Heart right ventricle (tissue), 16 donors: ENCODE data around the gene MAN2B1. TPM values are rescaled to one million over a fixed set of nuclear protein-coding genes. Genes with fewer than 3 reads are reported as not detected.

Experiments
- ATAC-seq, 8 donors: fragments of 200-7000 bp; cut with Tn5 transposase; one replicate each; pipeline ENCODE4 v1.9.1; 2020; ENCODE audit warnings: mild to moderate bottlenecking in 8 of 8, moderate library complexity in 8 of 8, moderate number of reproducible peaks in 1 of 8
- DNase-seq, 2 donors: peaks; one replicate each; pipeline ENCODE4 v3.0.0-alpha.2; 2020
- H3K27ac ChIP-seq, 10 donors: fragments of 200-600 bp; sonication (generic) in 2 of 10; one replicate each; pipeline versions ENCODE4 v1.5.0 to v1.8.0; 2020 to 2022; ENCODE audit warnings: mild to moderate bottlenecking in 3 of 10
- H3K27me3 ChIP-seq, 7 donors: fragments of 200-600 bp; one replicate each; pipeline ENCODE4 v1.8.0; 2021 to 2022; ENCODE audit warnings: mild to moderate bottlenecking in 2 of 7
- H3K36me3 ChIP-seq, 9 donors: fragments of 200-600 bp; sonication (generic) in 1 of 9; one replicate each; pipeline versions ENCODE4 v1.5.0 to v1.8.0; 2020 to 2022; ENCODE audit warnings: mild to moderate bottlenecking in 2 of 9
- H3K4me1 ChIP-seq, 9 donors: fragments of 200-600 bp; sonication (generic) in 1 of 9; one replicate each; pipeline versions ENCODE4 v1.5.0 to v1.8.0; 2020 to 2022; ENCODE audit warnings: mild to moderate bottlenecking in 4 of 9
- H3K4me3 ChIP-seq, 10 donors: fragments of 200-600 bp; sonication (generic) in 2 of 10; one replicate each; pipeline versions ENCODE4 v1.5.0 to v1.8.0; 2020 to 2022; ENCODE audit warnings: mild to moderate bottlenecking in 7 of 10, moderate library complexity in 2 of 10
- H3K9me3 ChIP-seq, 11 donors: fragments of 200-600 bp in 10 of 11; sonication (generic) in 2 of 11; one replicate each; pipeline versions ENCODE4 v1.5.0 to v1.8.0; 2013 to 2022; ENCODE audit warnings: mild to moderate bottlenecking in 2 of 11, control low read depth in 1 of 11, moderate library complexity in 1 of 11
- whole genome bisulfite sequencing, 2 donors: extraction: QIAGEN DNeasy Blood & Tissue Kit; methylation state at CpG; one replicate each; pipeline ENCODE4 v1.1.7; 2013; ENCODE audit warnings: inconsistent platforms in 1 of 2; 5-methylcytosine and 5-hydroxymethylcytosine counted together
- intact Hi-C, 10 donors: fragments of 100-400 bp; cut with DNase I; formaldehyde crosslinking; loops; one replicate each; pipeline versions ENCODE4 v1.11.1 to v1.14.2; 2022
- polyA plus RNA-seq, 2 donors: library from polyadenylated mRNA; stranded (reverse); fragments of 200-250 nt; gene quantifications; one replicate each; pipeline ENCODE4 v1.2.3, GENCODE V29; 2013
- total RNA-seq, 10 donors: library from RNA; stranded (reverse); fragmentation: NEBNext Ultra II Directional in 3 of 10; extraction: Animal tissue kit (Norgen Biotek cat#: 25700) in 3 of 10; gene quantifications; one replicate each; pipeline versions ENCODE4 v1.2.1 to v1.2.4, GENCODE V29; 2021 to 2023
- TF ChIP-seq, protein P1 (sequence below), 9 donors: fragments of 200-600 bp; sonication (generic) in 2 of 9; IDR thresholded peaks; one replicate each; pipeline versions ENCODE4 v1.5.0 to v1.8.0; 2021 to 2022; ENCODE audit warnings: antibody characterized with exemption in 9 of 9, mild to moderate bottlenecking in 5 of 9, moderate library complexity in 1 of 9
- donor health status: Arrhythmogenic right ventricular cardiomyopathy.
- donor health status: ischemic (EF 13 %, LVEDD 7.1; RV severe dilation, severe dysfunction).
- donor health status: healthy with polysubstance abuse.
- donor health status: DM: no; HTN: yes; CAD: no.
- donor health status: DM: no; HTN: no; CAD: no.
- donor health status: ischemic (EF 25% LVEDD 6.9; RV normal size, moderate dysfunction).
- donor health status: ischemic (EF 25% LVEDD 5.7; RV mildly dilated, moderate dysfunction).
- donor health status: healthy.
- donor health status: DM: yes; HTN: yes; CAD: no.
- donor health status: Ischemic cardiomyopathy.
- donor health status: ischemic (EF 35%, LVEDD 5.7; RV mildly dilated, moderate dysfunction).
- donor health status: nonischemic (EF 11% LVEDD 7.7; RV severe dilation, severe dysfunction).
- donor health status: DM: yes; HTN: yes; CAD: no.
- donor health status: PGD.
- donor health status: ischemic (EF 29% LVEDD 5.4; RV normal size, mild dysfunction).
- donor health status: nonischemic (EF 23%, LVEDD 6.1; RV moderate dilation, normal function).

MAN2B1 gene
- total and polyA plus RNA-seq, 12 donors = 14.2 to 89.9 (median 25.5) TPM

DNA sequence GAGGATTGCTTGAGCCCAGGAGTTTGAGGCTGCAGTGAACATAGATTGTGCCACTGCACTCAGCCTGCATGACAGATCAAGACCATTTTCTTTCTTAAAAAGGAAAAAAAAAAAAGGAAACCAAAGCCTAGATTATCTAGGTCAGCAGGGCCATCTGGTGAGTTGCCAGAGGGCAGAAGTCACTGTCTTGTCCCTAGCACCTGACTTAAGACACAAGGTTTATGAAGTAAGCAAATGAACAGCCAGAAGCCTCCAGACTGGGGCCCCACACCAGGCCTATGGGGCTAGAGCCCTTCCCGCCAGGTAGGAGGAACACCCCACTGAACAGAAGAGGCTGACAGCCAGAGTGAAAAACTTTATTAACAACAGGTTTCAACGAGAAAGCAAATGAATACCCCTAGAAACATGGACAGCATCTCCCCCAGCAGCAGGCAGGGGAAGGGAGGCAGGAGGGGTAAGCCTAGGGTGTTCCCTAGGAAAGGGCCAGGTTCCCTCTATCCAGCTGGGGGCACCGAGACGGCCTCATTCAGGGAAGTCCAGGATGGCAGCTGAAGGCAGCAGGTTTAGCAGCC is 1.3 kb upstream of the MAN2B1 start:
- Histone ChIP-seq H3K9me3 (no peaks in the 10 kb centered on the region), H3K27me3 (no peaks in the 10 kb centered on the region), H3K4me3 (peak overlapping the region in 6 of 10 donors; percentile 78 to 93 (median 86)), H3K36me3 (peaks cover 0 to 48% (median 15%) of the 10 kb centered on the region in 9 donors), H3K27ac (no peak overlapping the region), H3K4me1 (peaks cover 17 to 55% (median 41%) of the 10 kb centered on the region in 9 donors)
- TF ChIP-seq, protein P1, sequence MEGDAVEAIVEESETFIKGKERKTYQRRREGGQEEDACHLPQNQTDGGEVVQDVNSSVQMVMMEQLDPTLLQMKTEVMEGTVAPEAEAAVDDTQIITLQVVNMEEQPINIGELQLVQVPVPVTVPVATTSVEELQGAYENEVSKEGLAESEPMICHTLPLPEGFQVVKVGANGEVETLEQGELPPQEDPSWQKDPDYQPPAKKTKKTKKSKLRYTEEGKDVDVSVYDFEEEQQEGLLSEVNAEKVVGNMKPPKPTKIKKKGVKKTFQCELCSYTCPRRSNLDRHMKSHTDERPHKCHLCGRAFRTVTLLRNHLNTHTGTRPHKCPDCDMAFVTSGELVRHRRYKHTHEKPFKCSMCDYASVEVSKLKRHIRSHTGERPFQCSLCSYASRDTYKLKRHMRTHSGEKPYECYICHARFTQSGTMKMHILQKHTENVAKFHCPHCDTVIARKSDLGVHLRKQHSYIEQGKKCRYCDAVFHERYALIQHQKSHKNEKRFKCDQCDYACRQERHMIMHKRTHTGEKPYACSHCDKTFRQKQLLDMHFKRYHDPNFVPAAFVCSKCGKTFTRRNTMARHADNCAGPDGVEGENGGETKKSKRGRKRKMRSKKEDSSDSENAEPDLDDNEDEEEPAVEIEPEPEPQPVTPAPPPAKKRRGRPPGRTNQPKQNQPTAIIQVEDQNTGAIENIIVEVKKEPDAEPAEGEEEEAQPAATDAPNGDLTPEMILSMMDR (IDR thresholded peaks at IDR 0.05) = no peak
- ATAC-seq (no peak), DNase-seq (no peak)
- intact Hi-C loops = loop anchor here in 2 of 10 donors (5.0 kb wide), 1 partner anchor 106 kb away; no protein-coding TSS in a partner anchor
- 76 to 79% methylated on average over 4 of the region's 4 CpGs for WGBS, 2 donors

DNA sequence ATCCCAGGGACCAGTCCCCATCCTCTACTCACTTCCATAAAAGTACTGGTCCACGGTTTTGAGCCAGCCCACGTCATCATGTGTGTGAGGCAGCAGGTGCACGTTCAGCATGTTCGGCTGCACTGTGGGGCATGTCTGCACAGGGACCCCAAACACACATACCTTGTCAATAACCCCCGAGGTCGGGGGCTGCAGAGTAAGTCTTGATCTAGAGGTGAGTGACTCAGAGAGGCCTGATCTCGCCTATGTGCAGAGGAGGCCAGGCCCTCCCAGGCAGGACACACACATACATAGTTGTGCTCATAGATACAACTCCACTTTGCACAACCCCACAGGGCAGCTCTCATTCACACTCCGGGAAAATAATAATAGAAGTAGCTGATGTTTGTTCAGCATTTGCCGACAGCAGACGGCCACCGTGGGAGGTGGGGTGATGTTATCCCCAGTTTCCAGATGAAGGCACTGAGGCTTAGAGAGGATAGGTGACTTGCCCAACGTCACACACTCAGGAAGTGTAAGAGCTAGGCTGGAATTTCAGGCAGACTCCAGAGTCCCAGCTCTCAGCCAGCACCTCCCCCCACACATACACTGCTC is 774 bp downstream of the MAN2B1 start:
- WGBS, 2 donors = 60 to 68% methylated on average over 12 of the region's 12 CpGs
- H3K27ac ChIP-seq = peak overlapping the region in 4 of 10 donors; percentile 4 to 91 (median 80)
- peak overlapping the region; percentile 65 to 99 (median 89) for H3K4me3 ChIP-seq
- intact Hi-C loops = loop anchor here in 2 of 10 donors (5.0 kb wide), 1 partner anchor 103 kb away; no protein-coding TSS in a partner anchor
- DNase-seq (no peak), ATAC-seq (peak in 1 of 8 donors; percentile 0)
- TF ChIP-seq, protein P1 (IDR thresholded peaks at IDR 0.05) = no peak
- H3K9me3 ChIP-seq = no peaks in the 10 kb centered on the region
- H3K27me3 ChIP-seq = no peaks in the 10 kb centered on the region
- H3K36me3 ChIP-seq = peaks cover 0 to 51% (median 24%) of the 10 kb centered on the region in 9 donors
- H3K4me1 ChIP-seq = peaks cover 17 to 49% (median 38%) of the 10 kb centered on the region in 9 donors

DNA sequence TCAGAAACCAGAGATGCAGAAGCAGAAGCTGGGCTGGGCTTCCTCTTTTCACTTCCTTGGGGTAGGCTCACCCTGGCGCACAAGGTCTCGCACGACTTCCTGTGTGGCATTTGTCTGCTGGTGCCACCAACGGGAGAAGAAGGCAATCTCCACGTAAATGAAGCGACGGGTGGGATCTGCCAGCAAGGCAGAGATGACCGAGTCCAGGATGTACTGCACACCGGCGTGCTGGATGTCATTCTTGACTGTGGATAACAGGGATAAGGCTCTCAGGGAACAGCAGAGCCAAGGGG is 1.3 kb downstream of the MAN2B1 start:
- intact Hi-C loops = loop anchor here in 2 of 10 donors (5.0 kb wide), 1 partner anchor 103 kb away; no protein-coding TSS in a partner anchor
- no peaks in the 10 kb centered on the region for H3K9me3 ChIP-seq
- TF ChIP-seq, protein P1 (IDR thresholded peaks at IDR 0.05) = no peak
- H3K36me3 ChIP-seq = peaks cover 0 to 56% (median 28%) of the 10 kb centered on the region in 9 donors
- H3K27me3 ChIP-seq = no peaks in the 10 kb centered on the region
- ATAC-seq (peak in 1 of 8 donors; percentile 6), DNase-seq (peak in 1 of 2 donors; percentile 44)
- peak overlapping the region in 6 of 10 donors; percentile 76 to 97 (median 86) for H3K4me3 ChIP-seq
- 87 to 89% methylated on average over 10 of the region's 10 CpGs for WGBS, 2 donors
- peaks cover 13 to 44% (median 32%) of the 10 kb centered on the region in 9 donors for H3K4me1 ChIP-seq
- peak overlapping the region in 1 of 10 donors; percentile 91 for H3K27ac ChIP-seq

DNA sequence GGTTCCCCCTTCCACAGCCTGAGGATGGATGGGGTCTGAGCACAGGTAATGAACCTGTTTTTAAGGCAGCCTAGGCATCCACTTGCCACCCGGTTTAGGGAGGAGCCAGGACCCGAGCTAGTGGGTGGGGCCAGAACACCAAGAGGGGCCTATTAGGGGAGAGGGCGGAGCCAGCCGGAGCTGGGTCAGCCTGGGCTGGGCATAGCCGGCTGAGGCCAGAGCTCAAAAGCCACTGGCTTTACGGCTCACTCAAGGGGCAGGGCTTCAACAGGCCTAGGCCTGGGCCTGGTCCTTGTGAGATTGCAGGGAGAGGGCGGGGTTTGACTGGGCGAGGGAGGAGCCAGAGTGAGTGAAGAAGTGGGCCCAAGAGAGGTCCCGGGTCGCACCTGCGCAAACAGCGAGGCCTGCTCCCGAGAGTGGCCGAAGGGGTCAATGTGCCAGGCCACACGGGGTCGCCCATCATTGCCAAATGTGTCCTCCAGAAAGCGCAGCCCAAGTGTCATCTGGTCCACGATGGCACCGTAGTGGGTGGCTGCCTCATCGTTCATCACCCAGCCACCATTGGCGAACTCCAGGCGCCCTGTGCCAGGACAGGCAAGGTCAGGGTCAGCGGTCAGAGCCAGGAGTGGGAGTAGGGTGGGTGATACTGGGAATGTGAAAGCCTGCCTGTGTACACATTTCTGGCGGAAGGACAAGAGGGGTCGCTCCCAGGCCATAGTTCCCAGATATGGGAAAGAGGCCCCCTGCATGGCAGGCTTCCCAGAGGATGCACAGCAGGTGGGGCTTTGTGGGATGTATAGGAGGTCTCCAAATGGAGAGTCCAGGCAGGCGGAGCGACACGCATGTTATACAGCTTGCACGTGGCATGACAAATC is 1.9 kb downstream of the MAN2B1 start:
- Histone ChIP-seq H3K4me3 (peak overlapping the region in 1 of 10 donors; percentile 97), H3K9me3 (no peaks in the 10 kb centered on the region), H3K4me1 (peaks cover 10 to 40% (median 29%) of the 10 kb centered on the region in 9 donors), H3K27me3 (no peaks in the 10 kb centered on the region), H3K27ac (peak overlapping the region in 1 of 10 donors; percentile 91), H3K36me3 (peaks cover 0 to 62% (median 32%) of the 10 kb centered on the region in 9 donors)
- intact Hi-C loops = loop anchor here in 2 of 10 donors (5.0 kb wide), 1 partner anchor 102 kb away; no protein-coding TSS in a partner anchor
- ATAC-seq (no peak), DNase-seq (no peak)
- 87 to 88% methylated on average over 29 of the region's 29 CpGs for WGBS, 2 donors
- TF ChIP-seq, protein P1 (IDR thresholded peaks at IDR 0.05) = no peak
